GM19328 (cell line): ENCODE measurements around the gene ITGA7.

ENCODE experiments used
- ATAC-seq: cut with Tn5 transposase; IDR thresholded peaks from one replicate; pipeline ENCODE4 v1.9.1; 2021; ENCODE audit warnings: mild to moderate bottlenecking, moderate library complexity; ENCODE audit not compliant: unreplicated experiment

ITGA7 gene

GRCh38 chr12:55704824-55705718, 2.6 kb downstream of the ITGA7 start:
- ATAC-seq: no peak

- no peak for ATAC-seq
Observed at GRCh38 chr12:55703901-55704761, 3.6 kb downstream of the ITGA7 start.

- no peak for ATAC-seq
Observed at GRCh38 chr12:55703288-55703687, 4.4 kb downstream of the ITGA7 start.

GRCh38 chr12:55702861-55703260, 4.8 kb downstream of the ITGA7 start:
- no peak for ATAC-seq

- no peak for ATAC-seq
Observed at GRCh38 chr12:55700255-55701018, 7.3 kb downstream of the ITGA7 start.

- ATAC-seq: no peak
Observed at GRCh38 chr12:55699471-55700055, 8.1 kb downstream of the ITGA7 start.

- no peak for ATAC-seq
Observed at GRCh38 chr12:55698965-55699364, 8.7 kb downstream of the ITGA7 start.

GRCh38 chr12:55698241-55698955, 9.3 kb downstream of the ITGA7 start:
- no peak for ATAC-seq

GRCh38 chr12:55697686-55698085, 10.0 kb downstream of the ITGA7 start:
- no peak for ATAC-seq

GRCh38 chr12:55696796-55697462, 10.8 kb downstream of the ITGA7 start:
- no peak for ATAC-seq

- ATAC-seq: no peak
Observed at GRCh38 chr12:55696141-55696540, 11.6 kb downstream of the ITGA7 start.

- ATAC-seq: no peak
Observed at GRCh38 chr12:55695349-55695748, 12.4 kb downstream of the ITGA7 start.

GRCh38 chr12:55694651-55695050, 13.1 kb downstream of the ITGA7 start:
- ATAC-seq: no peak

GRCh38 chr12:55694188-55694515, 13.6 kb downstream of the ITGA7 start:
- no peak for ATAC-seq

- no peak for ATAC-seq
Observed at GRCh38 chr12:55693323-55694187, 14.1 kb downstream of the ITGA7 start.

GRCh38 chr12:55692631-55693322, 14.9 kb downstream of the ITGA7 start:
- no peak for ATAC-seq

- ATAC-seq: no peak
Observed at GRCh38 chr12:55688716-55689655, 18.7 kb downstream of the ITGA7 start.
